SK-N-SH treated with all-trans-retinoic acid at 6 μM for 48 hours (cell line): Measurements from ENCODE around the gene BIN1.

Experiments
- ATAC-seq: fragments of 200-7000 bp; cut with Tn5 transposase; 3 replicates; pipeline ENCODE4 v1.9.1; 2020; ENCODE audit warnings: mild to moderate bottlenecking, moderate library complexity
- BACH2 ChIP-seq: fragments of 250-450 bp; sonication (Bioruptor Pico); IDR thresholded peaks from 2 replicates; pipeline ENCODE4 v1.9.0; 2021; ENCODE audit warnings: mild to moderate bottlenecking, borderline replicate concordance
- CREB5 ChIP-seq: fragments of 250-450 bp; sonication (Bioruptor Pico); IDR thresholded peaks from 2 replicates; pipeline ENCODE4 v1.5.1; 2020; ENCODE audit warnings: low read depth, mild to moderate bottlenecking, moderate library complexity
- CSDC2 ChIP-seq: fragments of 250-450 bp; sonication (Bioruptor Pico); IDR thresholded peaks from 2 replicates; pipeline ENCODE4 v1.5.0; 2020; ENCODE audit warnings: mild to moderate bottlenecking, moderate library complexity
- GLIS3 ChIP-seq: fragments of 250-450 bp; sonication (Bioruptor Pico); IDR thresholded peaks from 2 replicates; pipeline ENCODE4 v1.5.0; 2020; ENCODE audit warnings: mild to moderate bottlenecking, moderate library complexity
- ISL1 ChIP-seq: fragments of 250-450 bp; sonication (Bioruptor Pico); IDR thresholded peaks from 2 replicates; pipeline ENCODE4 v2.1.2; 2022; ENCODE audit warnings: mild to moderate bottlenecking, moderate library complexity
- OSR1 ChIP-seq: fragments of 250-450 bp; sonication (Bioruptor Pico); IDR thresholded peaks from 2 replicates; pipeline ENCODE4 v1.8.0; 2022; ENCODE audit warnings: moderate library complexity, mild to moderate bottlenecking, inconsistent platforms
- POU6F1 ChIP-seq: fragments of 250-450 bp; sonication (Bioruptor Pico); IDR thresholded peaks from 2 replicates; pipeline ENCODE4 v1.8.0; 2021; ENCODE audit warnings: low read depth, mild to moderate bottlenecking, moderate library complexity, borderline replicate concordance
- RARB ChIP-seq: fragments of 250-450 bp; sonication (Bioruptor Pico); IDR thresholded peaks from 2 replicates; pipeline ENCODE4 v1.8.0; 2021; ENCODE audit warnings: mild to moderate bottlenecking, moderate library complexity
- SNAI2 ChIP-seq: fragments of 250-450 bp; sonication (Bioruptor Pico); IDR thresholded peaks from 2 replicates; pipeline ENCODE4 v1.5.0; 2020; ENCODE audit warnings: mild to moderate bottlenecking, moderate library complexity
- TCF4 ChIP-seq: fragments of 250-450 bp; sonication (Bioruptor Pico); IDR thresholded peaks from 2 replicates; pipeline ENCODE4 v1.8.0; 2021; ENCODE audit warnings: mild to moderate bottlenecking, moderate library complexity, borderline replicate concordance
- TOX ChIP-seq: fragments of 250-450 bp; sonication (Bioruptor Pico); IDR thresholded peaks from 2 replicates; pipeline ENCODE4 v1.8.0; 2021; ENCODE audit warnings: mild to moderate bottlenecking, moderate library complexity, borderline replicate concordance
- TSHZ2 ChIP-seq: fragments of 250-450 bp; sonication (Bioruptor Pico); IDR thresholded peaks from 2 replicates; pipeline ENCODE4 v1.5.0; 2020; ENCODE audit warnings: mild to moderate bottlenecking, moderate library complexity
- ZFP3 ChIP-seq: fragments of 250-450 bp; sonication (Bioruptor Pico); IDR thresholded peaks from 2 replicates; pipeline ENCODE4 v1.5.0; 2020; ENCODE audit warnings: mild to moderate bottlenecking, moderate library complexity
- ZFP30 ChIP-seq: fragments of 450-650 bp; formaldehyde crosslinking; IDR thresholded peaks from 2 replicates; pipeline ENCODE4 v1.5.0; 2022; ENCODE audit warnings: mild to moderate bottlenecking, moderate library complexity
- ZNF565 ChIP-seq: fragments of 450-650 bp; formaldehyde crosslinking; conservative IDR thresholded peaks from 2 replicates; pipeline ENCODE4 v1.5.0; 2020; ENCODE audit warnings: low read depth, mild to moderate bottlenecking, moderate library complexity
- ZNF8 ChIP-seq: fragments of 450-650 bp; formaldehyde crosslinking; IDR thresholded peaks from 2 replicates; pipeline ENCODE4 v1.5.0; 2020; ENCODE audit warnings: mild to moderate bottlenecking, moderate library complexity

The BIN1 gene

GRCh38 chr2:127146071-127146725 is 39.2 kb upstream of the BIN1 start:
- TF ChIP-seq TCF4 (CRISPR knock-in tag) (no peak), GLIS3 (no peak), SNAI2 (CRISPR knock-in tag) (no peak), CSDC2 (no peak), POU6F1 (CRISPR knock-in tag) (no peak), RARB (CRISPR knock-in tag) (no peak), TOX (CRISPR knock-in tag) (no peak), ZFP30 (CRISPR knock-in tag) (no peak), ZNF565 (CRISPR knock-in tag) (no peak)
- no peak for ATAC-seq

- TF ChIP-seq TCF4 (CRISPR knock-in tag) (no peak), ZFP3 (CRISPR knock-in tag) (no peak), TSHZ2 (CRISPR knock-in tag) (no peak), ISL1 (no peak), CREB5 (CRISPR knock-in tag) (no peak), TOX (CRISPR knock-in tag) (no peak), POU6F1 (CRISPR knock-in tag) (no peak), ZNF8 (CRISPR knock-in tag) (no peak)
- peak; percentile 14; the same call in 1 of the 3 replicates for ATAC-seq
Observed at GRCh38 chr2:127145280-127145895, 38.4 kb upstream of the BIN1 start.

- ATAC-seq, result peak; percentile 60
Observed at GRCh38 chr2:127143841-127144782, 37.2 kb upstream of the BIN1 start.

More at GRCh38 chr2:127143841-127144782, 37.2 kb upstream of the BIN1 start:
- TF ChIP-seq OSR1 (no peak), ZNF8 (CRISPR knock-in tag) (no peak), BACH2 (CRISPR knock-in tag) (no peak), TSHZ2 (CRISPR knock-in tag) (no peak), ZFP30 (CRISPR knock-in tag) (no peak)
